ENCODE results near the gene ENTHD1. TPM values are rescaled to one million over a fixed set of nuclear protein-coding genes. Genes with fewer than 3 reads are reported as not detected.
A peak's percentile ranks its signal among the peaks of the same experiment; 100 is the strongest.

Gene ENTHD1
- total RNA-seq, 4 donors from 2014 or later = not detected

- H3K27me3 ChIP-seq = no peaks in the 10 kb centered on the region
- peak in 1 of 3 donors; percentile 38 for DNase-seq
- H3K4me1 ChIP-seq = peaks cover 0 to 10% (median 0%) of the 10 kb centered on the region in 4 donors
- H3K27ac ChIP-seq = no peak overlapping the region
- H3K4me3 ChIP-seq = no peak overlapping the region
- no peaks in the 10 kb centered on the region for H3K9me3 ChIP-seq
- no peaks in the 10 kb centered on the region for H3K36me3 ChIP-seq
- TF ChIP-seq, protein P1, sequence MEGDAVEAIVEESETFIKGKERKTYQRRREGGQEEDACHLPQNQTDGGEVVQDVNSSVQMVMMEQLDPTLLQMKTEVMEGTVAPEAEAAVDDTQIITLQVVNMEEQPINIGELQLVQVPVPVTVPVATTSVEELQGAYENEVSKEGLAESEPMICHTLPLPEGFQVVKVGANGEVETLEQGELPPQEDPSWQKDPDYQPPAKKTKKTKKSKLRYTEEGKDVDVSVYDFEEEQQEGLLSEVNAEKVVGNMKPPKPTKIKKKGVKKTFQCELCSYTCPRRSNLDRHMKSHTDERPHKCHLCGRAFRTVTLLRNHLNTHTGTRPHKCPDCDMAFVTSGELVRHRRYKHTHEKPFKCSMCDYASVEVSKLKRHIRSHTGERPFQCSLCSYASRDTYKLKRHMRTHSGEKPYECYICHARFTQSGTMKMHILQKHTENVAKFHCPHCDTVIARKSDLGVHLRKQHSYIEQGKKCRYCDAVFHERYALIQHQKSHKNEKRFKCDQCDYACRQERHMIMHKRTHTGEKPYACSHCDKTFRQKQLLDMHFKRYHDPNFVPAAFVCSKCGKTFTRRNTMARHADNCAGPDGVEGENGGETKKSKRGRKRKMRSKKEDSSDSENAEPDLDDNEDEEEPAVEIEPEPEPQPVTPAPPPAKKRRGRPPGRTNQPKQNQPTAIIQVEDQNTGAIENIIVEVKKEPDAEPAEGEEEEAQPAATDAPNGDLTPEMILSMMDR (IDR thresholded peaks at IDR 0.05) = no peak
- TF ChIP-seq POLR2A (IDR thresholded peaks at IDR 0.05) = no peak
Observed at GRCh38 chr22:39718921-39719475, 174.6 kb downstream of the ENTHD1 start.

DNA sequence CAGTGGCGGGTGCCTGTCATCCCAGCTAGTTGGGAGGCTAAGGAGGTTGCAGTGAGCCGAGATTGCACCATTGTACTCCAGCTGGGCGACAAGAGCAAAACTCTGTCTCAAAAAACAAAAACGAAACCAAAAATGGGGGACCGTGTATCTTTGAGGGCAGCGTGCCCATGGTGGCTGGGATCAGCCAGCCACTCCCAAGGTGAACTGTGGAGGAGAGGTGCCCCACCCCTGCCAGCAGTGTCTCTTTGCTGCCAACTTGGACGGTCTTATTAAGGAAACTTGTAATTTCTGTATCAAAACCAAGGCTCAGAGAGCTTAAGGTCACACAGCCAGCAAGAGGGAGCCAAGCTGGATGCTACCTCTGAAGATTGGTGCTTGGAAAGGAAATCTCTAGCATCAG lies 175.4 kb downstream of the ENTHD1 start:
- Histone ChIP-seq H3K4me1 (peaks cover 0 to 10% (median 0%) of the 10 kb centered on the region in 4 donors), H3K27me3 (no peaks in the 10 kb centered on the region), H3K4me3 (no peak overlapping the region), H3K27ac (no peak overlapping the region), H3K9me3 (no peaks in the 10 kb centered on the region), H3K36me3 (no peaks in the 10 kb centered on the region)
- peak in 2 of 3 donors; percentile 47 to 50 for DNase-seq
- TF ChIP-seq, protein P1 (IDR thresholded peaks at IDR 0.05) = no peak
- TF ChIP-seq POLR2A (IDR thresholded peaks at IDR 0.05) = no peak

- DNase-seq = peak in 1 of 3 donors; percentile 3
- Histone ChIP-seq H3K9me3 (no peaks in the 10 kb centered on the region), H3K36me3 (no peaks in the 10 kb centered on the region), H3K4me3 (no peak overlapping the region), H3K4me1 (peaks cover 0 to 14% (median 0%) of the 10 kb centered on the region in 4 donors), H3K27ac (no peak overlapping the region), H3K27me3 (no peaks in the 10 kb centered on the region)
- TF ChIP-seq POLR2A (IDR thresholded peaks at IDR 0.05) = no peak
- TF ChIP-seq, protein P1 (IDR thresholded peaks at IDR 0.05) = no peak
Observed at GRCh38 chr22:39717099-39717498, 176.5 kb downstream of the ENTHD1 start.

DNA sequence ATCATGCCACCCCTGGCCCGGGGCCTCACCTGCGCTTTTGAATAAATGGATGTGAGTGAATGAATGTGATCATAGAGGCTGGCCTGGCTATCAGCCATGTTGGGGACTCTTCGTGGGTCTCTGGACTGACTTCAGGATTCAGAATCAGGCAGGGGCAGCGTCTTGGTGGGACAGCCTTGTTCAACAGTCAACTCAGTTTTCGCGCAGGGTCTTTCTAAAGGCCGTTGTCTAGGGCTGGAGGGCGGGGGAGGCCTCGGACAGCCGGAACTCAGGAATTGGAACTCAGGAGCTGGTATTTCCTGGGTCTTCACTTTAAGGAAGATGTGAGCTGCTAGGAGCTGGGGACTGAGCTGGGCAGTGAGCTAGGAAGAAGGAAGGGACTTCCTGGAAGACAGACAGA lies 177.0 kb downstream of the ENTHD1 start:
- Histone ChIP-seq H3K4me1 (peaks cover 0 to 14% (median 0%) of the 10 kb centered on the region in 4 donors), H3K27me3 (no peaks in the 10 kb centered on the region), H3K9me3 (no peaks in the 10 kb centered on the region), H3K36me3 (no peaks in the 10 kb centered on the region), H3K27ac (no peak overlapping the region), H3K4me3 (no peak overlapping the region)
- no peak for DNase-seq
- TF ChIP-seq, protein P1 (IDR thresholded peaks at IDR 0.05) = no peak
- no peak for TF ChIP-seq POLR2A (IDR thresholded peaks at IDR 0.05)

DNA sequence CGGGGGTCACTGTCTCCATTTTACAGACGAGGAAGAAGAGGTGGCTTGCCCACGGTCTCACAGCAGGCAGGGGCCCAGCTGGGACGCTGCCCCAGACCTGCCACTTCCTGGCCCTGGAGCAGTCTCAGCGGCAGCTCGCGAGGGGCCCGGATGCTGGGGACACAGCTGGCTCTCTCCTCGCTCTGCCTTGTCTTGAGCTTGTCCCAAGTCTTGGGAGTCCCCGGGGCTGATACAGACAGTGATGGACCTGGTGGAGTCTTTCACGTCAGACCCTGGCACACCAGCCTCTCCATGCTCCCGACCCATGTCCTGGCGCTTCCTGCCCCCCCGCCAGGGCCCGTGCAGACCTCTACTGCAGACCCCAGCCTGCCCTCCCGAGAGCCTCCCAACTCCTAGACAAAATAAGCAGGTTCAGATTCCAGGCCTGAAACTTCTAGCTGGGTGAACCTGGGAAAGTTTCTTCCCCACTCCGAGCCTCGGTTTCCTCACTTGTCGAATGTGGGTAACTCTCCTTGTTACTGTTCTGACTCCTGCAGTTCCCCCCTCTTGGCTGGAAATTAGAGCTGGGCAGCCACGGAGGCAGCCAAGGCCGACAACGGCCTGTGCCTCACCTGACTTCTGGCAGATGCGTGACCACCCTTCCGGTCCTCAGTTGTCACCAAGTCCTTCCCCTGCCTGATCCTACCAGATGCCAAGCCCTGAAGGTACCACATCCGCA lies 177.6 kb downstream of the ENTHD1 start:
- no peak overlapping the region for H3K27ac ChIP-seq
- H3K4me1 ChIP-seq = peaks cover 0 to 14% (median 0%) of the 10 kb centered on the region in 4 donors
- no peaks in the 10 kb centered on the region for H3K36me3 ChIP-seq
- H3K27me3 ChIP-seq = no peaks in the 10 kb centered on the region
- H3K4me3 ChIP-seq = no peak overlapping the region
- peak in 1 of 3 donors; percentile 27 for DNase-seq
- H3K9me3 ChIP-seq = no peaks in the 10 kb centered on the region
- TF ChIP-seq, protein P1 (IDR thresholded peaks at IDR 0.05) = no peak
- TF ChIP-seq POLR2A (IDR thresholded peaks at IDR 0.05) = no peak

Data from Peyer's patch (tissue), 4 donors.